CD4-positive, alpha-beta T cell treated with Interleukin-21 for 1 hour (primary cell): ENCODE results near the gene ALPP.
"Not testable (repeated sequence)": the region's sequence is repeated elsewhere in the genome, so short reads cannot be mapped to it uniquely, and the experiment has no call there.

Experiments
- DNase-seq: peaks from one replicate; pipeline ENCODE4 v3.0.0-alpha.2; 2020

ALPP gene

DNA sequence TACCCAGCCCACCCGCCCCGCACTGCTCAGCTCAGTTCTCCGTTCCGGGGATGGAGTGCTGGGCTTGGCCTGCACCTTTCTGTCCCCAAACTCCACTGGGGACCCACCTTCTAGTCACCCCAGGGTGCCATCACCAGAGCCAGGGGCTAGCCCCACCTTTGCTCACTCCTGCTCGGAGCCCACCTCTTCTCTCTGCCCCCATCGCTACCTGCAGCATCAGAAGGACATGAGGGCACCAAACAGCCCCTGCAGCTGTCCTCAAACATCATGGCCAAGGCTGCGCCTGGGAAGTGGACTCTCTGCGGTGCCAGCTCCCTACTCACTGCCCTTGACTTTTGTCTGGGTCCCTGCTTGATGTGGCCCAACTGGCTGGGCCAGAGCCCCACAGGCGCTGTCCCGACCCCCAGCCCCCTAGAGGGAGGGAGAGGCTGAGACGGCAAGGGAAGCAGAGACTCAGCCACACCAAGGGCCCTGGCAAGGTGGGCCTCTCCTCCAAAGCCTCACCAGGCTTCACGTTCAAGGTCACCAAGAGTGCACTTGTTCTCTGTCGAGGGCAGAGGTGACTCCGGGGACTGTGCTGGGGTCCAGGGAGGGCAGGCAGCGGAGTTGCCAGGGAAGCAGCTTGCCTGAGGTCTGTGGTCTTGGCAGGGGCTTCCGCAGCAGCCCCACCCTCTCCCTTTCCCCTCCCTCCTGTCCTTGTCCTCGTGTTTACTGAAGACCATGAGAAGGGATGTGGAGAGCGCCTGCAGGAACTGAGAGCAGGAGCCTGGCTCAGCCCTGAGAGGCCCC is 13.6 kb upstream of the ALPP start:
- DNase-seq = not testable (repeated sequence)

DNA sequence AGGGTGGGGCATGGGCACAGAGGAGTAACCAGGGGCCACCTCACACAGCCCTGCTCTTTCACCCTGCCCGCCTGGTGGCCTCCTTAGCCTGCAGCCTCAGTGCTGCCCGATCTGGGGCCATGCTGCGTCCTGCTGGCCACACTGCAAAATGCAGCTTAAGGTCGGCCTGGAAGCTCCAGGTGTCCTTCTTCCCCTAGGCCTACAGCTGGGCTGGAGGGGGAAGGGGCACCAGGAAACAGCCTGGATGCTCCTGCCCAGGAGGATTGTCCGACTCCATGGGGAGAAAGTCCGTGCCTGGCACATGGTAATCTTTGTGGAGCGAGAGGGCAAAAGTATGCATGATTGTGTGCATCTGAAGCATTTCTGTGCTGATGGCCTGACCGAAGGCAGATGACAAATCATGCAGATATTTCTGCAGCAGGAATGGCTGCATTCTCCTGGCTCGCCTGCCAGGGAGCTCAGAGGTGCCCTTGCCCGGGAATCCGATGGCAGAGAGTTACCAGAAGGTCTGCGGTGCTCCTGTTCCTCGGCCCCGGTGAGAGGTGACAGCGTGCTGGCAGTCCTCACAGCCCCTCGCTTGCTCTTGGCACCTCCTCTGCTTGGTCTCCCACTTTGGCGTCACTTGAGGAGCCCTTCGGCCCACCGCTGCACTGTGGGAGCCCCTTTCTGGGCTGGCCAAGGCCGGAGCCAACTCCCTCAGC is 12.8 kb upstream of the ALPP start:
- DNase-seq = no peak

DNA sequence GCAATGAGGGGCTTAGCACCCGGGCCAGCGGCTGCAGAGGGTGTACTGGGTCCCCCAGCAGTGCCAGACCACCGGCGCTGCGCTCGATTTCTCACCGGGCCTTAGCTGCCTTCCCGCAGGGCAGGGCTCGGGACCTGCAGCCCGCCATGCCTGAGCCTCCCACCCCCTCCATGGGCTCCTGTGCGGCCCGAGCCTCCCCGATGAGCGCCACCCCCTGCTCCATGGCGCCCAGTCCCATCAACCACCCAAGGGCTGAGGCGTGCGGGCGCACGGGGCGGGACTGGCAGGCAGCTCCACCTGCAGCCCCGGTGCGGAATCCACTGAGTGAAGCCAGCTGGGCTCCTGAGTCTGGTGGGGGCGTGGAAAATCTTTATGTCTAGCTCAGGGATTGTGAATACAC is 12.1 kb upstream of the ALPP start:
- not testable (repeated sequence) for DNase-seq

DNA sequence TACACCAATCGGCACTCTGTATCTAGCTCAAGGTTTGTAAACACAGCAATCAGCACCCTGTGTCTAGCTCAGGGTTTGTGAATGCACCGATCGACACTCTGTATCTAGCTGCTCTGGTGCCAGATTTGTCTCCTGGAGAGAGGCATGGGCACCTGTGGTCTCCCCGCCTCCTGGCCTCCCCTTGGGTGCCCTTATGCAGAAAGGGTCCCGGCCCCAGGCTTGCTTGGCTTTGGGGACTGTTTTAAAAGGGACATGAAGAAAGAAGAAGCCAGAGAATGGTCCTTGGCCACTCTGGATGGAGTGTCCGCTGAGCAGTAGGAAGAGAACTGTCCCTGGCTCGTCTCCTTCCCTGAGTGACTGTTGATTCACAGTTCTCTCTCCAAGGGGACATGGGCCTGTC is 11.5 kb upstream of the ALPP start:
- no peak for DNase-seq

DNA sequence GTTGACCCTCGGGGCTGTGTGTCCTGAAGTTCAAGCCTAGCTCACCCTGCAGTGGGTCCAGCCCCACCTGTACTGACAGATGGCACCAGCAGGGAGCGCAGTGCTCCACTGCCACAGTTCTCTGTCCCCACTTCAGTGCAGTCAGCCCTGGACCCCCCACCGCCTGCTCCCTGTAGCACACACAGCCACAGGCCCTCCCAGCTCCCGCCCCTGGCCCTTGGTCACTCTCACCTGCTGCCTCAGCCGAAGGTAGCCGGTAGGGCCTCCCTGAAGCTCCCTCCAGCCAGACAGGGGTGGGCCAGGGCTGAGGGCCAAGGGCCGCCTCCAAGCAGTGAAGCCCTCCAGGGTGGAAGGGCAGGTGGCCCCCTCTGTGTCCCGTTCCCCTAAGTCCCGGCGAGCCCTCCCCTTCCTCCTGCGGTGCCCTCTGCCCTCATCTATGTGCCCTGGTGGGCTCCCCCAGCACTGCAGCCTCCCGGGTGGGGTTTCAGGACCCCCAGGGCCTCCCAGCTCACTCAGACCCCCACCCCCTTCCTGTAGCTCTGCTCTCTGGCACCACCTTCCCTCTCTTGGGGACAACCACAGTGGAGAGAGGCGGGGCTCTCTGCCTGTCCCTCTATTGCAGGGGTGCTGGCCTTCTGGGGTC is 10.8 kb upstream of the ALPP start:
- no peak for DNase-seq

- no peak for DNase-seq
Observed at GRCh38 chr2:232368311-232368731, 10.2 kb upstream of the ALPP start.

- DNase-seq = no peak
Observed at GRCh38 chr2:232369126-232369951, 9.2 kb upstream of the ALPP start.

DNA sequence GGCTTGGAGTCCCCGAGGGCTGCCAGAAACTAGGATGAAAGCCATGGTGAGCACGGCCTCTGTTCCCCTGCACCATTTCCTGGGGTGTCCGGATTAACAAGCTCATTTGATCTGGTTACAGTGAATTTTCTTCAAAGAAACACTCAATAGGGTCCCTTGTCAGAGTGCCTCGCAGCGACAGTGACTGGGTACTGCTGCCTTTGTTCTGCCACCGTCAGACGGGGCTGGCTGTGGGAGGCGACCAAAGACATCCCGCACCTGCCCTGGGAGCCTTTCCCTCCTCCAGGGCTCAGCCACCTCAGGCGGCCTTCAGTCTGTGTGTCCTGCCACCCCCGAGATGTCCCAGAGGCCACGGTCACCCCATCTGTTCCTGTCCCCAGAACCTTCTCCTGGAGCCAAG is 8.5 kb upstream of the ALPP start:
- DNase-seq = not testable (repeated sequence)

DNA sequence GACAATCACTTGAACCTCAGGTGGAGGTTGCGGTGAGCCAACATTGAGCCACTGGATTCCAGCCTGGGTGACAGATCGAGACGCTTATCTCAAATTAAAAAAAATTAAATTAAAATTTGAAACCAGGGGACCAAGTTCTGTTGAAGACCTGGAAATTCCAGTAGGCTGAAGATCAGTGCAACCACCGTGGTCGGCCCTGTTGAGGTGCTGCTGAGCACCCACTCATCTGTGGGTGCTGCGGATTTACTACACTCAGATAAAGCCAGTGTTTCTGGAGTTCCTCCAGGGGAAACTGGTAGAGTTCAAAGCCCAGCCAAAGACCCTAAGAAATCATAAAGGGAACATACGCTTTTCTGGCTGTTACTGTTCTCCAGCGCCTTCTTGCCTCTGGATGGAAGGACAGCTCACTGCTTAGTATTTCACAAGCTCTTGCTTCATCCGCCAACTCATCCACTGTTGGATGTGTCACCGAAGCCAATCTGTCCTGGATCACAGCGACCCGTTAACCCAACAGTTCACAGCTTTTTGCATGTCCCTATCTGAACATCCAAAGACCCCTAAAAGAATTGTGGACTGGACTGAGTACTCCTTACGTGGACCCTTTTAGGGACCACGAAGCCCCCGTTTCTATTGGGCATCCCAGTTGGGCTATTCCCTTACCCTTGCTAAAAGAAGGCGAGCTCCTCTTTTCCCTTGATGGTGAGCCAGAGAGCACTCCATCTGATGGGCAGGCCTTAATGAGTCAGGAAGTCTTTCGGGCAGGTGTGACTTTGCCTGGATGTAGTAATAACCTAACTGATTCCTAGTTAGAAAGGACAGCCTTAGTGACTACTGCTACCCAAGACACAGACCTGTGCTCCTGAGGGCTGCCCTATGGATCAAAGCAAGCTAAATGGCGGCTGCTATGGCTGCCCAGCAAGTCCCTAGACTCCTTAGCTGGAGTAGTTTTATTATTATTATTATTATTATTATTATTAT is 6.0 kb upstream of the ALPP start:
- DNase-seq = no peak

DNA sequence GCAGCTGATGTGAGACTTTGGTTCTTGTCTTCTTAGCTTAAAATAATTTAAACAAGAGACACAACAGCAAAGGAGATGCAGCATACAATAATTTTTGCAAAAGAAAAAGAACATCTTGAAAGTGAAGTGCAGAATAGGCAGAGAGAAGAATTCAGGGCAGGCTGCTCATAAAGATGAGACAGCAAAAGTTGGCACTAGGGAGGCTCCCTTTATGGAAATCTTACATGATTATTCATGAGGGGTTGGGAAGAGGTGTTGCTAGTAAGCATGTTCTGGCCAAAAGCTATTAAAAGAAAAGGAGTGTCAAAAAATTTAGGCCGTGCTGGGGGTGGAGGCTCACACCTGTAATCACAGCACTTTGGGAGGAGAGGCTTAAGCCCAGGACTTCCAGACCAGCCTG is 4.2 kb upstream of the ALPP start:
- DNase-seq = no peak

DNA sequence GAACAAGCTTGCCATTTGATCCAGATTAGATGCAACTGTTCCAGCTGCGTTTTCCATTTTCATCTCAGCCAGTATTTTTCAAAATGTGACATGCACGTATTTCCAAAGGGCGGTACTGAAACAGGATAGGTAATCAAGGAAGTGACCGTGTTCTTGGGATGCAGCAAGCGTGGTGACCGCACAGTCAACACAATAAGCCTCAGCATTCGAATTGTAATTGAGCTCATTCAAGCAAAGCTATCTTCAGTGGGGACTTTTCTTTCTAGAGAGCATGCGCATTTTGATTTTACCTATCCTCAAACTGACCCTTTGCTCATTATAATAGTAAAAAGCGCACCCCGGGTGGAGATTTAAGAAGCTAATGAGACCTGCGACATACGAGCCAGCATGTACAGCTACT is 3.4 kb upstream of the ALPP start:
- no peak for DNase-seq

DNA sequence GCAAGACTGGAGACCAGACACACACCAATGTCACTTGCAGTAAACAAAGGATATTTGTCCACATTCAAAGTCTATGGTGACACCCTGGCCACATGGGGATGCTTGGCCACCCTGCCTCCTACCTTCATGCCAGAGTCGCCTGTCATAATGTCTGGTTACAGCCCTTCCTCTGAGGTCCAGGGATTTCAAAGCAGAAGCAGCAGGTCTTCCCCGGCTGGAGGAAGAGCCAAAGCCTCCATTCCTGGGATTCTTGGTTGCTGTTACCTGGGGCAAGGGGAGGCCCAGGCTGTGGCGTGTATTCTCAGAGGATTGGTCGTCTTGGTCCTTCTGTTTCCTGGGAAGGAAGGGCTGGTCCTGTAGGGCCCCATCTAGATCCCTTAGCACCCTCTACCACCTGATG is 2.3 kb upstream of the ALPP start:
- no peak for DNase-seq

DNA sequence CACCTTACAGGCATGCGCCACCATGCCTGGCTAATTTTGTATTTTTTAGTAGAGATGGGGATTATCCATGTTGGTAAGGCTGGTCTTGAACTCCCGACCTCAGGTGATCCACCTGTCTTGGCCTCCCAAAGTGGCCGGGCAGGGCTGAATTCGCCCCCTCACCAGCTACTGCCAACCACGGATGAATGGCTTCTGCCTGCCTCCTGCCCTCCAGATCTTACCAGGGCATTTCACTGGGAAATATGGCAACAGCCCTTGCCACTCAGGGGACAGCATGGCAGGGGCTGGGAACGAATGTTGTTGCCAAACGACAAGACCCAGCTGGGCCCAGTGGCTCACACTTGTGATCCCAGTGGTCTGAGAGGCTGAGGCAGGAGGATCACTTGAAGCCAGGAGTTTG is 1.8 kb upstream of the ALPP start:
- no peak for DNase-seq

GRCh38 chr2:232377319-232377718 is 1.2 kb upstream of the ALPP start:
- no peak for DNase-seq

- no peak for DNase-seq
Observed at GRCh38 chr2:232377841-232378734, 463 bp upstream of the ALPP start.

DNA sequence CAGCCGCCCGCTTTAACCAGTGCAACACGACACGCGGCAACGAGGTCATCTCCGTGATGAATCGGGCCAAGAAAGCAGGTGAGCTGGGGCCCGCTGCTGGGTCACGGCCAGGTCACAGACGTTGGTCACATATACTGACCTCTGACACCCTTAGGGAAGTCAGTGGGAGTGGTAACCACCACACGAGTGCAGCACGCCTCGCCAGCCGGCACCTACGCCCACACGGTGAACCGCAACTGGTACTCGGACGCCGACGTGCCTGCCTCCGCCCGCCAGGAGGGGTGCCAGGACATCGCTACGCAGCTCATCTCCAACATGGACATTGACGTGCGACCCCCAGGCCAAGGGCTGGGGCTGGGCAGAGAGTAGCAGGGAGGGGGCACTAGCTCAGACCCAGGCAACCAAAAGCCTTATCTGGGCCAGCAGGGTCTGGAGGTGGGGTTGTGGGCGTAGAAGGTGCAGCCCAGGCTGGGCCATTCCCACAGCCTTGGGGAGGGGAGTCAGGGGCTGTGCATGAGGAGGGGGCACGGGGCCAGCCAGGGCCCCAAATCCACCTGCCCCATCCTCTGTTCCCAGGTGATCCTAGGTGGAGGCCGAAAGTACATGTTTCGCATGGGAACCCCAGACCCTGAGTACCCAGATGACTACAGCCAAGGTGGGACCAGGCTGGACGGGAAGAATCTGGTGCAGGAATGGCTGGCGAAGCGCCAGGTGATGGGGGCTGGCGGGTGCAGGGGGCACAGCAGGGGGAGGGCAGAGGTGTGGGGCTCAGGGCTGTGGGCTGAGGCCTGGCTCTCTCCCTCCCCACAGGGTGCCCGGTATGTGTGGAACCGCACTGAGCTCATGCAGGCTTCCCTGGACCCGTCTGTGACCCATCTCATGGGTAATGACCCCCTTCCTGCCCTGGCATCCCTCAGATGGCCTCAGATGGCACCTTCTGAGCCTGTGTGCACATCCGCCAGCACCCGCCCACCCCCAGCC is 1.3 kb downstream of the ALPP start:
- not testable (repeated sequence) for DNase-seq

DNA sequence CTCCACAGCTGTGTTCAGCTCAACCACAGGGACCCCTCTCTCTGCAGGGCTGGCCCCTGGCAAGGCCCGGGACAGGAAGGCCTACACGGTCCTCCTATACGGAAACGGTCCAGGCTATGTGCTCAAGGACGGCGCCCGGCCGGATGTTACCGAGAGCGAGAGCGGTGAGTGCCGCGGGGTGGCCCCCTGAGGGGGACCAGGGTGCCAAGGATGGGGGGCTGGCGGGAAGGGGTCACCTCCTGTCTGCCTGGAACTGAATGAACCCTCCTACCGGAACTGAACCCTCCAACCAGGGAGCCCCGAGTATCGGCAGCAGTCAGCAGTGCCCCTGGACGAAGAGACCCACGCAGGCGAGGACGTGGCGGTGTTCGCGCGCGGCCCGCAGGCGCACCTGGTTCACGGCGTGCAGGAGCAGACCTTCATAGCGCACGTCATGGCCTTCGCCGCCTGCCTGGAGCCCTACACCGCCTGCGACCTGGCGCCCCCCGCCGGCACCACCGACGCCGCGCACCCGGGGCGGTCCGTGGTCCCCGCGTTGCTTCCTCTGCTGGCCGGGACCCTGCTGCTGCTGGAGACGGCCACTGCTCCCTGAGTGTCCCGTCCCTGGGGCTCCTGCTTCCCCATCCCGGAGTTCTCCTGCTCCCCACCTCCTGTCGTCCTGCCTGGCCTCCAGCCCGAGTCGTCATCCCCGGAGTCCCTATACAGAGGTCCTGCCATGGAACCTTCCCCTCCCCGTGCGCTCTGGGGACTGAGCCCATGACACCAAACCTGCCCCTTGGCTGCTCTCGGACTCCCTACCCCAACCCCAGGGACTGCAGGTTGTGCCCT is 2.9 kb downstream of the ALPP start:
- DNase-seq = peak; percentile 15
